Liver (tissue), 3 donors: ENCODE measurements around the gene DIAPH3.

Experiments used
- FOXA1 ChIP-seq: IDR thresholded peaks from 2 replicates; pipeline ENCODE4 v1.6.1; 2016; ENCODE audit warnings: antibody characterized with exemption
- GABPA ChIP-seq, 2 donors: IDR thresholded peaks in 1 of 2; conservative IDR thresholded peaks in 1 of 2; 2 replicates each; pipeline ENCODE4 v1.6.1; 2016; ENCODE audit warnings: antibody characterized with exemption in 2 of 2, mild to moderate bottlenecking in 1 of 2, moderate library complexity in 1 of 2
- JUND ChIP-seq, 2 donors: IDR thresholded peaks; 2 replicates each; pipeline ENCODE4 v1.6.1; 2016; ENCODE audit warnings: antibody characterized with exemption in 2 of 2
- MAX ChIP-seq: IDR thresholded peaks from 2 replicates; pipeline ENCODE4 v1.6.1; 2016; ENCODE audit warnings: antibody characterized with exemption
- RAD21 ChIP-seq, 2 donors: IDR thresholded peaks; 2 replicates each; pipeline ENCODE4 v1.6.1; 2016; ENCODE audit warnings: antibody characterized with exemption in 2 of 2, mild to moderate bottlenecking in 2 of 2
- ZBTB33 ChIP-seq: IDR thresholded peaks from 2 replicates; pipeline ENCODE4 v1.6.1; 2016; ENCODE audit warnings: antibody characterized with exemption
- TF ChIP-seq, protein P1 (sequence below): fragments of 150-350 bp; IDR thresholded peaks from 2 replicates; pipeline ENCODE4 v1.5.1; 2017; ENCODE audit warnings: improper control_type of control experiment, low read depth, low read length; ENCODE audit not compliant: missing input control
- TF ChIP-seq, protein P2 (sequence below): IDR thresholded peaks from 2 replicates; pipeline ENCODE4 v1.6.1; 2016; ENCODE audit warnings: antibody characterized with exemption
- donor health status: healthy.
- donor health status: healthy.

- TF ChIP-seq, protein P1, sequence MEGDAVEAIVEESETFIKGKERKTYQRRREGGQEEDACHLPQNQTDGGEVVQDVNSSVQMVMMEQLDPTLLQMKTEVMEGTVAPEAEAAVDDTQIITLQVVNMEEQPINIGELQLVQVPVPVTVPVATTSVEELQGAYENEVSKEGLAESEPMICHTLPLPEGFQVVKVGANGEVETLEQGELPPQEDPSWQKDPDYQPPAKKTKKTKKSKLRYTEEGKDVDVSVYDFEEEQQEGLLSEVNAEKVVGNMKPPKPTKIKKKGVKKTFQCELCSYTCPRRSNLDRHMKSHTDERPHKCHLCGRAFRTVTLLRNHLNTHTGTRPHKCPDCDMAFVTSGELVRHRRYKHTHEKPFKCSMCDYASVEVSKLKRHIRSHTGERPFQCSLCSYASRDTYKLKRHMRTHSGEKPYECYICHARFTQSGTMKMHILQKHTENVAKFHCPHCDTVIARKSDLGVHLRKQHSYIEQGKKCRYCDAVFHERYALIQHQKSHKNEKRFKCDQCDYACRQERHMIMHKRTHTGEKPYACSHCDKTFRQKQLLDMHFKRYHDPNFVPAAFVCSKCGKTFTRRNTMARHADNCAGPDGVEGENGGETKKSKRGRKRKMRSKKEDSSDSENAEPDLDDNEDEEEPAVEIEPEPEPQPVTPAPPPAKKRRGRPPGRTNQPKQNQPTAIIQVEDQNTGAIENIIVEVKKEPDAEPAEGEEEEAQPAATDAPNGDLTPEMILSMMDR: no peak
- no peak for TF ChIP-seq RAD21 (IDR thresholded peaks at IDR 0.05)
- TF ChIP-seq JUND (IDR thresholded peaks at IDR 0.05): no peak
- no peak for TF ChIP-seq MAX
- TF ChIP-seq, protein P2, sequence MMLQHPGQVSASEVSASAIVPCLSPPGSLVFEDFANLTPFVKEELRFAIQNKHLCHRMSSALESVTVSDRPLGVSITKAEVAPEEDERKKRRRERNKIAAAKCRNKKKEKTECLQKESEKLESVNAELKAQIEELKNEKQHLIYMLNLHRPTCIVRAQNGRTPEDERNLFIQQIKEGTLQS: no peak
- TF ChIP-seq ZBTB33: no peak
- TF ChIP-seq GABPA (IDR thresholded peaks at IDR 0.05 in 1 of 2, conservative IDR thresholded peaks at IDR 0.05 in 1 of 2): no peak
- TF ChIP-seq FOXA1: no peak
Measured at GRCh38 chr13:59715611-59716010, 448.1 kb downstream of the DIAPH3 start.
